GM19463 (cell line): ENCODE results near the gene XRCC1.
A peak's percentile ranks its signal among the peaks of the same experiment; 100 is the strongest.

Source experiments
- ATAC-seq: cut with Tn5 transposase; IDR thresholded peaks from one replicate; pipeline ENCODE4 v1.9.1; 2021; ENCODE audit warnings: mild to moderate bottlenecking, moderate library complexity; ENCODE audit not compliant: unreplicated experiment

Gene XRCC1

DNA sequence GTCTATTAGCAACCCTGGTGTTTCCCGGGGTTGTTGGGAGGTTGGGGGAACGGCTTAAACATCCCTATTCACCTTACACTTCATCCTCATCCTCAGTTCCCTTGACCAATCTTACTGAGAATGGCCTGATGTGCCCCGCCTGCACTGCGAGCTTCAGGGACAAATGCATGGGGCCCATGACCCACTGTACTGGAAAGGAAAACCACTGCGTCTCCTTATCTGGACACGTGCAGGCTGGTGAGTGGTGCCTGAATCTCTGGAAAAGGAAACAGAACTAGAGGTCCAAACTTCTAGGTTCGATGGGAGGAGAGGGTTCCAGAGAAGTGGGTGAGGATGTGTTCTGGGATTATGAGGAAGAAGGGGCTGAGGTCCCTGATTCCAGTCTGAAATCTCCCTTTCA lies 6.1 kb upstream of the XRCC1 start:
- no peak for ATAC-seq

DNA sequence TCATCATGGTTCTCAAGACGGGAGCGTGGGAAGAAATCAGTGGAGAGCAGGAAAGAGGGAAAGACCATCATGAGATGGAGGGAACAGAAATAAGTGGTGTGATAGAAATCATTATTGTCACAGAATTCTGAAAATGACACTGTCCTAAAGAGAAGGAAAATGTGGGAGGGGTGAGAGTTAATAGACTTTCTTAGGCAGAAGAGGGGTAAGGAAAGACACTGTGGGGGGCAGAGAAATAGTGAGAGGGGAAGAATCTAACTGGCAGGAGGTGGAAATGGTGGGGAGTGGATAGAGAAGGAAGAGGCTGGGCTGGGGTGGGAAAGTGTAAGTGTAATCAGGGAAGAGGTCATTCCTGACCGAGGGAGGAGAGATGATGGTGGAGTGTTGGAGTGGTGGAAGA lies 3.5 kb upstream of the XRCC1 start:
- ATAC-seq: no peak

DNA sequence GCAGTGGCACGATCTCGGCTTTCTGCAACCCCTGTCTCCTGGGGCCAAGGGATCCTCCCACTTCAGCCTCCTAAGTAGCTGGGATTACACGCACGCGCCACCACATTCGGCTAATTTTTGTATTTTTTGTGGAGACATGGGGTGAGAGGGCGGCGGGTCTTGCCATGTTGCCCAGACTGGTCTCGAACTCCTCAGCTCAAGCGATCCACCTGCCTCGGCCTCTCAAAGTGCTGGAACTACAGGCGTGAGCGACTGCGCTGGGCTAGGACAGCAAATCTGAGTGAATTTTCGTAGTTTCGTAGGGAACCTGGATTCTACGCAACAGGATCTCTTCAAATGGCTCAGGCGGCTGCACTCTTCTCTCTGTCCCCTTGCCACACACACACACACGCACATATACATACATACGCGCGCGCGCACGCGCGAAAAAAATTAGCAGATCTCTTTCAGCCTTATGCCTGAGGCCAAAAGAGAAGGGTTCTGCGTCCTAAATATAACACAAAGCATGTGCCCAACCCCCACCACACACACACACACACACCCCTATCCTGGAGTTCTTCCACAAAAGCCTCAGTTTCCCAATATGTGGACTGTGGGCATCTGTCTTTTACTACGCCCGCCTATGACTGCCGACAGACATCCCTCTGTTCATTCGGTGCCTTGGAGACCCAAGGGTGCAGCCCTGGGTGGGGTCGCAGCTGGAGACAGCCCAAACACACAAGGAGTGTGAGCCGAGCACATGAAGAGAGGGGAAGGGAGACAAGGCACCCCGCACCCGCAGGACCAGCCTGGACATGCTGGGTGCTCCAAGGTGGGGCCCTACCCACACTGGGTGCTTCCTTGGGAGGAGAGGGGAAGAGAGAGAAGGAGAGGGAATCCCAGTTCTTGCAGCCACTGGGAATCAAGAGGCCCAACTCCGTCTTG lies 890 bp upstream of the XRCC1 start:
- no peak for ATAC-seq

- no peak for ATAC-seq
These were observed 737 bp downstream of the XRCC1 start for GRCh38 chr19:43574424-43575155.

DNA sequence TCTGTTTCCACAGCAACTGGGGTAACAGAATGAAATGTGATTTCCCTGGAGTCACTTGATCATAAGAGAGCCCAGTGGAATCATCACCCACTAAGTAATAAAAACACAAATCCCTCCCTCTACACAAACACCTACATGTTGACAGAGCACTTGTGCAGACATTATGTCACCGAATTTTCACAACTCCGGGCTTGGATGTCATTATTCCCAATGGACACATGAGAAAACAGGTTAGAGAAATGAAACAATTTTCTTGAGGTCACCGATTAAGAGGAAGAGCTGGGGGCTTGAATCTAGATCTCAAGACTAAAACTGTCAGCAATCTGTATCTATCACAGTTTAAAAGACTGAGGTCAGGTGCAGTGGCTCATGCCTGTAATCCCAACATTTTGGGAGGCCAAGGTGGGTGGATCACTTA lies 3.1 kb downstream of the XRCC1 start:
- no peak for ATAC-seq

- no peak for ATAC-seq
These were observed 5.0 kb downstream of the XRCC1 start for GRCh38 chr19:43570174-43570791.

GRCh38 chr19:43569657-43570056 lies 5.7 kb downstream of the XRCC1 start:
- ATAC-seq: no peak

GRCh38 chr19:43564800-43565199 lies 10.5 kb downstream of the XRCC1 start:
- no peak for ATAC-seq

GRCh38 chr19:43563816-43564457 lies 11.4 kb downstream of the XRCC1 start:
- no peak for ATAC-seq

DNA sequence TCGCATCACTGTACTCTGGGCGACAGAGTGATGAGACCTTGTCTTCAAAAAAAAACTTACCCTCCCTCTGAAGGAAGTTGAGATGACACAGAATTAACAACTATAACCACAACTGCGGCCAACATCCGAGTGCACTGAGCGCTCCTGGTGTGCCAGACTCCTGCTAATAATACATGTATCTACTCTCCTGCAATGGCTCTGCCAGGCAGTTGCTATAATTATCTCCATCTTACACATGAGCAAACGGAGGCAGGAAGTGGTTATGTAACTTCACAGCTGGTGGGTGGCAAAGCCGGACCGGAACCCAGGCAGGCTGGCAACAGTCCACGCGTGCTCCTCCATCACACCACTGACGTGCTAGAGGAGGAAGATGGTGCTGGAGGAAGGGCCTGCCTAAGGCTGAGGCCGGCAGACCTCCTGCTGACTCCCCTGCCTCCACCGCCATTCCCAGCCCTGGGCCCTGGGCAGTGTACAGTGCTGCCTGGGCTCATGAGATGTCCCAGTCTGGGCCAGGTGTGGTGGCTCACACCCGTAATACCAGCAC lies 12.6 kb downstream of the XRCC1 start:
- peak; percentile 84 for ATAC-seq

DNA sequence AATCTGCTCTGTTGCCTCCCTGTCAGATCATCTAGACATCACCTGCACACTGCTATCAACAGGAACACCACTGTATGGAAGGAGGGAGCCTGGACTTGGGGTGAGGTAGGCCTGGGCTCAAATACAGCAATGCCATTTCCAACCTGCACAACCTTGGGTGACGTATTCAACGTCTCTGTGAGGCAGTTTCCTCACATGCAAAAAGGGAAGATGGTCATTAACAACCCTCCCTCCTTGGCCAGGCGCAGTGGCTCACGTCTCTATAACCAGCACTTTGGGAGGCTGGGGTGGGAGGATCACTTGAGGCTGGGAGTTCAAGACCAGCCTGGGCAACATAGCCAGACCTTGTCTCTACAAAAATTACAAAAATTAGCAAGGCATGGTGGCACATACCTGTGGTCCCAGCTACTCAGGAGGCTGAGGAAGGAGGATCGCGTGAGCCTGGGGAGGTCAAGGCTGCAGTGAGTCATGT lies 13.1 kb downstream of the XRCC1 start:
- ATAC-seq: no peak

- ATAC-seq: no peak
These were observed 14.0 kb downstream of the XRCC1 start for GRCh38 chr19:43561139-43561970.

DNA sequence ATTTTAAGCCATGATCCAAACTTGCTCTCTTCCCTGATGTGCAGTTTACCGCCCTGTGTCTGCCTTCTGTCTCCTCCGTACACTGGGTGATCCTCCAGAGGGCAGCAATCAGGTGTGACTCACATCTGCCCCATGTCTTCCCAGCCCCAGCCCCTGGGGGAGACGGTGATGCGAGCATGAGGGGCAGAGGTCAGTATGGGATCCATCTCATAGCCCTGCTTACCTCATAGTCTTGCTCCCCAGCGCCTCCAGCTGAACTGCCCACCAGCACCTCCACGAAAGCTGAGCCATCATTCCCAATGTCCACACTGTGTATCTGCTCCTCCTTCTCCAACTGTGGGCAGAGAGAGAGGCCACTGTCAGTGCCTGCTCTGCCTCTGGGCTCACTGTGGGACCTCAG lies 14.6 kb downstream of the XRCC1 start:
- no peak for ATAC-seq

GRCh38 chr19:43555185-43555770 lies 20.0 kb downstream of the XRCC1 start:
- no peak for ATAC-seq

- ATAC-seq: no peak
These were observed 20.9 kb downstream of the XRCC1 start for GRCh38 chr19:43554317-43554895.

- no peak for ATAC-seq
These were observed 21.7 kb downstream of the XRCC1 start for GRCh38 chr19:43553656-43554055.

DNA sequence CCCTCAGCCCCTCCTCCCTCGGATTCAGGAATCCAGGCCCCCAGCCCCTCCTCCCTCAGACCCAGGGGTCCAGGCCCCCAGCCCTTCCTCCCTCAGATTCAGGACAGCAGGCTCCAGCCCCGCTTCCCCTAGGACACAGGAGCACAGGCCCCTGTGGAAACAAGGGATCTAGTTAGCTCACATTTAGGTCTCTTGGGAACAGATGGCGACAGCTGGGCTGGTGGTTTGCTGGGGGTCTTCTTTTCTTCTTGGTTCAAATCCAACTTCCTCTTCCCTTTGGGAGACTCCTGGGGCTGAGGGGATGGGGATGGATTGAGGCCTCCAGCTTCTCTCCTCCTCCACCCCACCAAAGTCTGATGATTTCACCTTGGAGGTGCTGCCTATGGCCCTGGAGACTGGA lies 22.7 kb downstream of the XRCC1 start:
- ATAC-seq: no peak

DNA sequence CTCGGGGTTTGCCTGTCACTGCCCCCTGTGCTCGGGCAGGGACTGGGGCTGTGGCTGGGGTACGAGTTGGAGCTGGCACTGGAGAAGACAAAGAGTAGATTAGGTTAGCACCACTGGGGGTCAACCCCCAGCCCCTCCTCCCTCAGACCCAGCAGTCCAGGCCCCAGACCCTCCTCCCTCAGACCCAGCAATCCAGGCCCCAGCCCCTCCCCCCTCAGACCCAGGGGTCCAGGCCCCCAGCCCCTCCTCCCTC lies 23.2 kb downstream of the XRCC1 start:
- no peak for ATAC-seq

DNA sequence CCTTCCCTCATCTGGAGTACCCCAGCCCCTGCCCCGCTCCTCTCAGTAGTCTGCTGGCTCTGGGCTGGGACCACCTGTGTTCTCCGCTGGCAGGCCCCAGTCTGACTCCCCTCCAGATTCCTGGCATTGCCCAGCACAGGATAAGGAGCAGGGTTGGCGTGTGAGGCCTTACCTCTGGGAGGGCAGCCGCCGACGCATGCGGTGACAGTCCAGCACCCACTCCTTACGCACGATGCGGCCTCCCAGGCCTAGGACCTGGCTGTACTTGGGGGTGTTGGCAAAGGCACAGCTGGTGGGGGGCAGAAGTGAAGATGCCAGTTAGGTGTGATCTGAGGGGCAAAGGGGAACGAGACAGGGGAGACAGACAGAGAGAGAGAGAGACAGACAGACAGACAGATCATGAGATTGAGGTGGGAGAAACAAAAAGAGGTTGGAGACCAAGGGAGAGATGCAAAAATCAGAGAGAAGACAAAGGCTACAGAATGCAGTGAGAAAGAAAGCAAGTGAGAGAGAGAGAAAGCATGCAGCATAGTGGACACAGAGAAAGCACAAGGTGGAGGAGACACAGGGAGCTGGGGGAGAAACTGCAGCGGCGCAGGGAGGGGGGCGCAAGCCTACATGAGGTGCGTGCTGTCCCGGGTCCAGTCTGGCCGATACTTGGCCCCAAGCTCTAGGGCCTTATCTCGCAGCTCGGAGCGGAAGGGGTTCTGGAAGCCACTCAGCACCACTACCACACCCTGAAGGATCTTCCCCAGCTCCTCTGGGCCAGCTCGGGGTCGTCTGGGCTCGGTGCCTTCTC lies 23.7 kb downstream of the XRCC1 start:
- ATAC-seq: no peak
